Hepatocyte (in vitro differentiated cells): ENCODE results near the gene SNX27. TPM values are rescaled to one million over a fixed set of nuclear protein-coding genes. Genes with fewer than 3 reads are reported as not detected.
"Not testable (repeated sequence)": the region's sequence is repeated elsewhere in the genome, so short reads cannot be mapped to it uniquely, and the experiment has no call there.

Experiments
- DNase-seq: peaks from one replicate; pipeline ENCODE4 v3.0.0-alpha.2; 2016; ENCODE audit warnings: low spot score
- H2AFZ ChIP-seq: fragments of 200-600 bp; sonication (generic); 2 replicates; pipeline ENCODE4 v1.6.0; 2016; ENCODE audit warnings: antibody characterized with exemption, mild to moderate bottlenecking
- H3K27ac ChIP-seq: fragments of 200-600 bp; sonication (generic); 2 replicates; pipeline ENCODE4 v1.5.1; 2016; ENCODE audit warnings: mild to moderate bottlenecking
- H3K27me3 ChIP-seq: fragments of 200-600 bp; sonication (generic); 2 replicates; pipeline ENCODE4 v1.6.1; 2016
- H3K36me3 ChIP-seq: fragments of 200-600 bp; sonication (generic); replicated peaks from 2 replicates; pipeline ENCODE4 v1.5.1; 2016; ENCODE audit warnings: low read depth; ENCODE audit not compliant: insufficient read depth
- H3K4me1 ChIP-seq: fragments of 200-600 bp; sonication (generic); 2 replicates; pipeline ENCODE4 v1.5.1; 2016; ENCODE audit warnings: mild to moderate bottlenecking, moderate library complexity; ENCODE audit not compliant: insufficient read depth
- H3K4me2 ChIP-seq: fragments of 200-600 bp; sonication (generic); 2 replicates; pipeline ENCODE4 v1.6.0; 2016
- H3K4me3 ChIP-seq: fragments of 200-600 bp; sonication (generic); 2 replicates; pipeline ENCODE4 v1.5.1; 2016; ENCODE audit warnings: mild to moderate bottlenecking
- H3K79me2 ChIP-seq: fragments of 200-600 bp; sonication (generic); 2 replicates; pipeline ENCODE4 v1.6.0; 2017; ENCODE audit warnings: mild to moderate bottlenecking
- H3K9me2 ChIP-seq: fragments of 200-600 bp; sonication (generic); replicated peaks from 2 replicates; pipeline ENCODE4 v1.6.0; 2017; ENCODE audit warnings: mild to moderate bottlenecking; ENCODE audit not compliant: insufficient read depth
- H3K9me3 ChIP-seq: fragments of 200-600 bp; sonication (generic); 2 replicates; pipeline ENCODE4 v1.5.1; 2016; ENCODE audit warnings: low read depth, mild to moderate bottlenecking
- H4K20me1 ChIP-seq: fragments of 200-600 bp; sonication (generic); 2 replicates; pipeline ENCODE4 v1.6.0; 2016; ENCODE audit warnings: mild to moderate bottlenecking; ENCODE audit not compliant: insufficient read depth, poor library complexity, severe bottlenecking
- EZH2 ChIP-seq: fragments of 200-600 bp; sonication (generic); IDR thresholded peaks from 2 replicates; pipeline ENCODE4 v1.6.1; 2016; ENCODE audit warnings: antibody characterized with exemption, mild to moderate bottlenecking, borderline replicate concordance
- EZH2phosphoT487 ChIP-seq: fragments of 200-600 bp; sonication (generic); IDR thresholded peaks from one replicate; pipeline ENCODE4 v1.6.1; 2018; ENCODE audit warnings: antibody characterized with exemption, mild to moderate bottlenecking, low read depth, moderate library complexity; ENCODE audit not compliant: unreplicated experiment, severe bottlenecking
- WGBS: methylation state at CpG from one replicate; pipeline ENCODE4 v1.1.6; 2016; ENCODE audit warnings: low lambda C conversion rate; ENCODE audit errors: missing lambda C conversion rate; 5-methylcytosine and 5-hydroxymethylcytosine counted together
- polyA plus RNA-seq: library from polyadenylated mRNA; unstranded; fragments of >200 nt; fragmentation: Nextera tagmentation; extraction: Ambion mirVana; gene quantifications from 2 replicates; pipeline ENCODE4 v1.2.1, GENCODE V29; 2016
- total RNA-seq: library from RNA; depleted of rRNA; stranded (reverse); fragments of >200 nt; gene quantifications from 2 replicates; pipeline ENCODE4 v1.2.3, GENCODE V29; 2014
- TF ChIP-seq, protein P1 (sequence below): fragments of 200-600 bp; sonication (generic); IDR thresholded peaks from 2 replicates; pipeline ENCODE4 v1.5.1; 2016; ENCODE audit warnings: antibody characterized with exemption, mild to moderate bottlenecking; ENCODE audit not compliant: poor library complexity

The SNX27 gene
- total and polyA plus RNA-seq, 2 experiments from 2014 or later, result 24.0 to 38.7 TPM

GRCh38 chr1:151680826-151681225 is 69.0 kb downstream of the SNX27 start:
- no peaks in the 10 kb centered on the region for H3K36me3 ChIP-seq
- H3K4me3 ChIP-seq, result no peak overlapping the region
- H3K79me2 ChIP-seq, result peaks cover 4% of the 10 kb centered on the region
- H3K9me2 ChIP-seq, result no peaks in the 10 kb centered on the region
- no peaks in the 10 kb centered on the region for H3K4me1 ChIP-seq
- no peaks in the 10 kb centered on the region for H3K9me3 ChIP-seq
- no peak for TF ChIP-seq EZH2phosphoT487
- no peak for TF ChIP-seq EZH2
- TF ChIP-seq, protein P1, sequence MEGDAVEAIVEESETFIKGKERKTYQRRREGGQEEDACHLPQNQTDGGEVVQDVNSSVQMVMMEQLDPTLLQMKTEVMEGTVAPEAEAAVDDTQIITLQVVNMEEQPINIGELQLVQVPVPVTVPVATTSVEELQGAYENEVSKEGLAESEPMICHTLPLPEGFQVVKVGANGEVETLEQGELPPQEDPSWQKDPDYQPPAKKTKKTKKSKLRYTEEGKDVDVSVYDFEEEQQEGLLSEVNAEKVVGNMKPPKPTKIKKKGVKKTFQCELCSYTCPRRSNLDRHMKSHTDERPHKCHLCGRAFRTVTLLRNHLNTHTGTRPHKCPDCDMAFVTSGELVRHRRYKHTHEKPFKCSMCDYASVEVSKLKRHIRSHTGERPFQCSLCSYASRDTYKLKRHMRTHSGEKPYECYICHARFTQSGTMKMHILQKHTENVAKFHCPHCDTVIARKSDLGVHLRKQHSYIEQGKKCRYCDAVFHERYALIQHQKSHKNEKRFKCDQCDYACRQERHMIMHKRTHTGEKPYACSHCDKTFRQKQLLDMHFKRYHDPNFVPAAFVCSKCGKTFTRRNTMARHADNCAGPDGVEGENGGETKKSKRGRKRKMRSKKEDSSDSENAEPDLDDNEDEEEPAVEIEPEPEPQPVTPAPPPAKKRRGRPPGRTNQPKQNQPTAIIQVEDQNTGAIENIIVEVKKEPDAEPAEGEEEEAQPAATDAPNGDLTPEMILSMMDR, result no peak
- H3K27me3 ChIP-seq, result no peaks in the 10 kb centered on the region
- WGBS, result 77% methylated on average over 3 of the region's 3 CpGs
- no peak overlapping the region for H3K4me2 ChIP-seq
- H4K20me1 ChIP-seq, result no peaks in the 10 kb centered on the region
- H2AFZ ChIP-seq, result no peak overlapping the region
- no peak for DNase-seq
- peak overlapping the region; percentile 9 for H3K27ac ChIP-seq

GRCh38 chr1:151681923-151682322 is 70.1 kb downstream of the SNX27 start:
- Histone ChIP-seq H3K4me2 (no peak overlapping the region), H3K79me2 (no peaks in the 10 kb centered on the region), H3K4me1 (no peaks in the 10 kb centered on the region), H3K9me3 (no peaks in the 10 kb centered on the region), H4K20me1 (no peaks in the 10 kb centered on the region), H3K36me3 (no peaks in the 10 kb centered on the region), H3K27ac (no peak overlapping the region), H3K27me3 (no peaks in the 10 kb centered on the region), H2AFZ (no peak overlapping the region), H3K9me2 (no peaks in the 10 kb centered on the region), H3K4me3 (no peak overlapping the region)
- TF ChIP-seq EZH2phosphoT487 (no peak), EZH2 (no peak)
- TF ChIP-seq, protein P1, result no peak
- WGBS, result 76% methylated on average over 2 of the region's 2 CpGs
- no peak for DNase-seq

DNA sequence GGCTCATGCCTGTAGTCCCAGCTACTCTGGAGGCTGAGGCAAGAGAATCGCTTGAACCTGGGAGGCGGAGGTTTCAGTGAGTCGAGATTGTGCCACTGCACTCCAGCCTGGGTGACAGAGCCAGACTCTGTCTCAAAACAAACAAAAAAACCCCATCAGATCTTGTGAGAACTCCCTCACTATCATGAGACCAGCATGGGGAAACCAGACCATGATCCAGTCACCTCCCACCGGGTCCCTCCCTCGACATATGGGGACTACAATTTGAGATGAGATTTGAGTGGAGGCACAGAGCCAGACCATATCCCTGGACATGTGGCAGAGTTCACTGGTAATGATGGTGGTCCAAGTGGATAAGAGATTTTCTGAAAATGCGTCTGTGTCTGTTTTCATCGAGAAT is 71.1 kb downstream of the SNX27 start:
- not testable (repeated sequence) for H3K4me3 ChIP-seq, H3K79me2 ChIP-seq, H3K27me3 ChIP-seq, H3K9me3 ChIP-seq, H4K20me1 ChIP-seq, H3K4me1 ChIP-seq, H3K27ac ChIP-seq, H2AFZ ChIP-seq, DNase-seq, H3K9me2 ChIP-seq, H3K36me3 ChIP-seq, H3K4me2 ChIP-seq
- 93% methylated on average over 7 of the region's 7 CpGs for WGBS

DNA sequence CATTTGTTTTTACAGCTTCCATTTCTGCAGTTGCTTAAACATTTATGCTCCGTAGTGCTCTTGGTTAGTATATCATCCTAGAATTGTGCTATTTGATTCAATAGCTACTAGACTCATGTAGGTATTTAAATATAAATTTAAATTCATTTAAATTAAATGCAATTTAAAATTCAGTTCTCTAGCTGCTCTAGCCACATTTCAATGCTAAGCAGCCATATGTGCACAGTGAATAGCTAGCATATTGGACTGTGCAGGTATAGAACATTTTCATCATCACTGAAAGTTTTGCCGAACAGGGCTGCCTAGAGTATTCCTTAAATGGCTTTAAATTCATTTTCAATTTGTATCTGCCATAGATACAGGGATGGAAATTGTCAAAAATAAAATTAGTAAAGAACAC is 72.3 kb downstream of the SNX27 start:
- Histone ChIP-seq H3K27me3 (no peaks in the 10 kb centered on the region), H3K4me1 (no peaks in the 10 kb centered on the region), H3K9me2 (no peaks in the 10 kb centered on the region), H3K4me2 (no peak overlapping the region), H4K20me1 (no peaks in the 10 kb centered on the region), H3K36me3 (no peaks in the 10 kb centered on the region), H3K9me3 (no peaks in the 10 kb centered on the region), H2AFZ (no peak overlapping the region), H3K79me2 (no peaks in the 10 kb centered on the region), H3K27ac (no peak overlapping the region), H3K4me3 (no peak overlapping the region)
- 93% methylated on average over 2 of the region's 2 CpGs for WGBS
- no peak for DNase-seq
- no peak for TF ChIP-seq EZH2phosphoT487
- TF ChIP-seq EZH2, result no peak
- TF ChIP-seq, protein P1, result no peak
